ENCODE data around the gene DUSP10. TPM values are rescaled to one million over a fixed set of nuclear protein-coding genes. Genes with fewer than 3 reads are reported as not detected.

DUSP10 gene
- total and polyA plus RNA-seq, 2 of the 13 experiments (the other 11 are each of a cell fraction or from before 2014, with no cell fraction given): 2.1 to 4.4 TPM

DNA sequence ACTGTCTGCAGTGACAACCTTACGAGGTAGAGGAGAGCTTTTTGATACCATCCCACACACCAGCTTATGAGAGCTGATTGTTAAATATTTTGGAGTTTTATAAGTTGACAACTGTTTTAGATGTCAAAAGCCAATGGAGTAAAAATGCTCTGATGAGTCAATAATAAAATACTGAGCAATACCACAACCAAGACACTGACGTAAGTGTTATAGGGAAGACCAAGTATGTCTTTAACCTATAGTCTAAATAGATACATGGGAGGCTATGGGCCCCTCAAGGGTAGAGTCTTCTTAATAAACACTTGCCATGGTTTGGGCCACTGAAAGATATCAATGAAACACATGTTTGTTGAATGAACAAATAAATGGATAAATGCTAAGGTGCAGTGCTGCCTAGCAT, 49.2 kb downstream of the DUSP10 start (continued):
- TF ChIP-seq, protein P1, sequence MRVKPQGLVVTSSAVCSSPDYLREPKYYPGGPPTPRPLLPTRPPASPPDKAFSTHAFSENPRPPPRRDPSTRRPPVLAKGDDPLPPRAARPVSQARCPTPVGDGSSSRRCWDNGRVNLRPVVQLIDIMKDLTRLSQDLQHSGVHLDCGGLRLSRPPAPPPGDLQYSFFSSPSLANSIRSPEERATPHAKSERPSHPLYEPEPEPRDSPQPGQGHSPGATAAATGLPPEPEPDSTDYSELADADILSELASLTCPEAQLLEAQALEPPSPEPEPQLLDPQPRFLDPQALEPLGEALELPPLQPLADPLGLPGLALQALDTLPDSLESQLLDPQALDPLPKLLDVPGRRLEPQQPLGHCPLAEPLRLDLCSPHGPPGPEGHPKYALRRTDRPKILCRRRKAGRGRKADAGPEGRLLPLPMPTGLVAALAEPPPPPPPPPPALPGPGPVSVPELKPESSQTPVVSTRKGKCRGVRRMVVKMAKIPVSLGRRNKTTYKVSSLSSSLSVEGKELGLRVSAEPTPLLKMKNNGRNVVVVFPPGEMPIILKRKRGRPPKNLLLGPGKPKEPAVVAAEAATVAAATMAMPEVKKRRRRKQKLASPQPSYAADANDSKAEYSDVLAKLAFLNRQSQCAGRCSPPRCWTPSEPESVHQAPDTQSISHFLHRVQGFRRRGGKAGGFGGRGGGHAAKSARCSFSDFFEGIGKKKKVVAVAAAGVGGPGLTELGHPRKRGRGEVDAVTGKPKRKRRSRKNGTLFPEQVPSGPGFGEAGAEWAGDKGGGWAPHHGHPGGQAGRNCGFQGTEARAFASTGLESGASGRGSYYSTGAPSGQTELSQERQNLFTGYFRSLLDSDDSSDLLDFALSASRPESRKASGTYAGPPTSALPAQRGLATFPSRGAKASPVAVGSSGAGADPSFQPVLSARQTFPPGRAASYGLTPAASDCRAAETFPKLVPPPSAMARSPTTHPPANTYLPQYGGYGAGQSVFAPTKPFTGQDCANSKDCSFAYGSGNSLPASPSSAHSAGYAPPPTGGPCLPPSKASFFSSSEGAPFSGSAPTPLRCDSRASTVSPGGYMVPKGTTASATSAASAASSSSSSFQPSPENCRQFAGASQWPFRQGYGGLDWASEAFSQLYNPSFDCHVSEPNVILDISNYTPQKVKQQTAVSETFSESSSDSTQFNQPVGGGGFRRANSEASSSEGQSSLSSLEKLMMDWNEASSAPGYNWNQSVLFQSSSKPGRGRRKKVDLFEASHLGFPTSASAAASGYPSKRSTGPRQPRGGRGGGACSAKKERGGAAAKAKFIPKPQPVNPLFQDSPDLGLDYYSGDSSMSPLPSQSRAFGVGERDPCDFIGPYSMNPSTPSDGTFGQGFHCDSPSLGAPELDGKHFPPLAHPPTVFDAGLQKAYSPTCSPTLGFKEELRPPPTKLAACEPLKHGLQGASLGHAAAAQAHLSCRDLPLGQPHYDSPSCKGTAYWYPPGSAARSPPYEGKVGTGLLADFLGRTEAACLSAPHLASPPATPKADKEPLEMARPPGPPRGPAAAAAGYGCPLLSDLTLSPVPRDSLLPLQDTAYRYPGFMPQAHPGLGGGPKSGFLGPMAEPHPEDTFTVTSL (CRISPR knock-in tag; IDR thresholded peaks at IDR 0.05; ENCODE audit: borderline replicate concordance): no peak
- TF ChIP-seq KAT7 (CRISPR knock-in tag; IDR thresholded peaks at IDR 0.05; ENCODE audit: borderline replicate concordance) (no peak), MAFF (IDR thresholded peaks at IDR 0.05; ENCODE audit: low read depth, low read length) (no peak), RXRB (CRISPR knock-in tag; IDR thresholded peaks at IDR 0.05; ENCODE audit: borderline replicate concordance) (no peak), HNRNPH1 (optimal IDR thresholded peaks at IDR 0.05; ENCODE audit: low read depth, low read length) (no peak), TBL1XR1 (IDR thresholded peaks at IDR 0.05; ENCODE audit: borderline replicate concordance, low read length, partially characterized antibody) (no peak), GATA4 (IDR thresholded peaks at IDR 0.05; ENCODE audit: borderline replicate concordance, low read depth) (no peak), SNAPC2 (CRISPR knock-in tag; IDR thresholded peaks at IDR 0.05) (no peak), ZFP1 (CRISPR knock-in tag; IDR thresholded peaks at IDR 0.05) (no peak), ATM (IDR thresholded peaks at IDR 0.05; ENCODE audit: borderline replicate concordance) (no peak)
- TF ChIP-seq, protein P2, sequence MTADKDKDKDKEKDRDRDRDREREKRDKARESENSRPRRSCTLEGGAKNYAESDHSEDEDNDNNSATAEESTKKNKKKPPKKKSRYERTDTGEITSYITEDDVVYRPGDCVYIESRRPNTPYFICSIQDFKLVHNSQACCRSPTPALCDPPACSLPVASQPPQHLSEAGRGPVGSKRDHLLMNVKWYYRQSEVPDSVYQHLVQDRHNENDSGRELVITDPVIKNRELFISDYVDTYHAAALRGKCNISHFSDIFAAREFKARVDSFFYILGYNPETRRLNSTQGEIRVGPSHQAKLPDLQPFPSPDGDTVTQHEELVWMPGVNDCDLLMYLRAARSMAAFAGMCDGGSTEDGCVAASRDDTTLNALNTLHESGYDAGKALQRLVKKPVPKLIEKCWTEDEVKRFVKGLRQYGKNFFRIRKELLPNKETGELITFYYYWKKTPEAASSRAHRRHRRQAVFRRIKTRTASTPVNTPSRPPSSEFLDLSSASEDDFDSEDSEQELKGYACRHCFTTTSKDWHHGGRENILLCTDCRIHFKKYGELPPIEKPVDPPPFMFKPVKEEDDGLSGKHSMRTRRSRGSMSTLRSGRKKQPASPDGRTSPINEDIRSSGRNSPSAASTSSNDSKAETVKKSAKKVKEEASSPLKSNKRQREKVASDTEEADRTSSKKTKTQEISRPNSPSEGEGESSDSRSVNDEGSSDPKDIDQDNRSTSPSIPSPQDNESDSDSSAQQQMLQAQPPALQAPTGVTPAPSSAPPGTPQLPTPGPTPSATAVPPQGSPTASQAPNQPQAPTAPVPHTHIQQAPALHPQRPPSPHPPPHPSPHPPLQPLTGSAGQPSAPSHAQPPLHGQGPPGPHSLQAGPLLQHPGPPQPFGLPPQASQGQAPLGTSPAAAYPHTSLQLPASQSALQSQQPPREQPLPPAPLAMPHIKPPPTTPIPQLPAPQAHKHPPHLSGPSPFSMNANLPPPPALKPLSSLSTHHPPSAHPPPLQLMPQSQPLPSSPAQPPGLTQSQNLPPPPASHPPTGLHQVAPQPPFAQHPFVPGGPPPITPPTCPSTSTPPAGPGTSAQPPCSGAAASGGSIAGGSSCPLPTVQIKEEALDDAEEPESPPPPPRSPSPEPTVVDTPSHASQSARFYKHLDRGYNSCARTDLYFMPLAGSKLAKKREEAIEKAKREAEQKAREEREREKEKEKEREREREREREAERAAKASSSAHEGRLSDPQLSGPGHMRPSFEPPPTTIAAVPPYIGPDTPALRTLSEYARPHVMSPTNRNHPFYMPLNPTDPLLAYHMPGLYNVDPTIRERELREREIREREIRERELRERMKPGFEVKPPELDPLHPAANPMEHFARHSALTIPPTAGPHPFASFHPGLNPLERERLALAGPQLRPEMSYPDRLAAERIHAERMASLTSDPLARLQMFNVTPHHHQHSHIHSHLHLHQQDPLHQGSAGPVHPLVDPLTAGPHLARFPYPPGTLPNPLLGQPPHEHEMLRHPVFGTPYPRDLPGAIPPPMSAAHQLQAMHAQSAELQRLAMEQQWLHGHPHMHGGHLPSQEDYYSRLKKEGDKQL (CRISPR knock-in tag; IDR thresholded peaks at IDR 0.05; ENCODE audit: low read depth): no peak
- TF ChIP-seq, protein P3, sequence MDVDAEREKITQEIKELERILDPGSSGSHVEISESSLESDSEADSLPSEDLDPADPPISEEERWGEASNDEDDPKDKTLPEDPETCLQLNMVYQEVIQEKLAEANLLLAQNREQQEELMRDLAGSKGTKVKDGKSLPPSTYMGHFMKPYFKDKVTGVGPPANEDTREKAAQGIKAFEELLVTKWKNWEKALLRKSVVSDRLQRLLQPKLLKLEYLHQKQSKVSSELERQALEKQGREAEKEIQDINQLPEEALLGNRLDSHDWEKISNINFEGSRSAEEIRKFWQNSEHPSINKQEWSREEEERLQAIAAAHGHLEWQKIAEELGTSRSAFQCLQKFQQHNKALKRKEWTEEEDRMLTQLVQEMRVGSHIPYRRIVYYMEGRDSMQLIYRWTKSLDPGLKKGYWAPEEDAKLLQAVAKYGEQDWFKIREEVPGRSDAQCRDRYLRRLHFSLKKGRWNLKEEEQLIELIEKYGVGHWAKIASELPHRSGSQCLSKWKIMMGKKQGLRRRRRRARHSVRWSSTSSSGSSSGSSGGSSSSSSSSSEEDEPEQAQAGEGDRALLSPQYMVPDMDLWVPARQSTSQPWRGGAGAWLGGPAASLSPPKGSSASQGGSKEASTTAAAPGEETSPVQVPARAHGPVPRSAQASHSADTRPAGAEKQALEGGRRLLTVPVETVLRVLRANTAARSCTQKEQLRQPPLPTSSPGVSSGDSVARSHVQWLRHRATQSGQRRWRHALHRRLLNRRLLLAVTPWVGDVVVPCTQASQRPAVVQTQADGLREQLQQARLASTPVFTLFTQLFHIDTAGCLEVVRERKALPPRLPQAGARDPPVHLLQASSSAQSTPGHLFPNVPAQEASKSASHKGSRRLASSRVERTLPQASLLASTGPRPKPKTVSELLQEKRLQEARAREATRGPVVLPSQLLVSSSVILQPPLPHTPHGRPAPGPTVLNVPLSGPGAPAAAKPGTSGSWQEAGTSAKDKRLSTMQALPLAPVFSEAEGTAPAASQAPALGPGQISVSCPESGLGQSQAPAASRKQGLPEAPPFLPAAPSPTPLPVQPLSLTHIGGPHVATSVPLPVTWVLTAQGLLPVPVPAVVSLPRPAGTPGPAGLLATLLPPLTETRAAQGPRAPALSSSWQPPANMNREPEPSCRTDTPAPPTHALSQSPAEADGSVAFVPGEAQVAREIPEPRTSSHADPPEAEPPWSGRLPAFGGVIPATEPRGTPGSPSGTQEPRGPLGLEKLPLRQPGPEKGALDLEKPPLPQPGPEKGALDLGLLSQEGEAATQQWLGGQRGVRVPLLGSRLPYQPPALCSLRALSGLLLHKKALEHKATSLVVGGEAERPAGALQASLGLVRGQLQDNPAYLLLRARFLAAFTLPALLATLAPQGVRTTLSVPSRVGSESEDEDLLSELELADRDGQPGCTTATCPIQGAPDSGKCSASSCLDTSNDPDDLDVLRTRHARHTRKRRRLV (CRISPR knock-in tag; IDR thresholded peaks at IDR 0.05): no peak
